ENCODE measurements around the gene ZNF581. TPM values are rescaled to one million over a fixed set of nuclear protein-coding genes. Genes with fewer than 3 reads are reported as not detected.

Gene ZNF581
- total RNA-seq, 1 experiment from 2014 or later: 46.2 TPM

DNA sequence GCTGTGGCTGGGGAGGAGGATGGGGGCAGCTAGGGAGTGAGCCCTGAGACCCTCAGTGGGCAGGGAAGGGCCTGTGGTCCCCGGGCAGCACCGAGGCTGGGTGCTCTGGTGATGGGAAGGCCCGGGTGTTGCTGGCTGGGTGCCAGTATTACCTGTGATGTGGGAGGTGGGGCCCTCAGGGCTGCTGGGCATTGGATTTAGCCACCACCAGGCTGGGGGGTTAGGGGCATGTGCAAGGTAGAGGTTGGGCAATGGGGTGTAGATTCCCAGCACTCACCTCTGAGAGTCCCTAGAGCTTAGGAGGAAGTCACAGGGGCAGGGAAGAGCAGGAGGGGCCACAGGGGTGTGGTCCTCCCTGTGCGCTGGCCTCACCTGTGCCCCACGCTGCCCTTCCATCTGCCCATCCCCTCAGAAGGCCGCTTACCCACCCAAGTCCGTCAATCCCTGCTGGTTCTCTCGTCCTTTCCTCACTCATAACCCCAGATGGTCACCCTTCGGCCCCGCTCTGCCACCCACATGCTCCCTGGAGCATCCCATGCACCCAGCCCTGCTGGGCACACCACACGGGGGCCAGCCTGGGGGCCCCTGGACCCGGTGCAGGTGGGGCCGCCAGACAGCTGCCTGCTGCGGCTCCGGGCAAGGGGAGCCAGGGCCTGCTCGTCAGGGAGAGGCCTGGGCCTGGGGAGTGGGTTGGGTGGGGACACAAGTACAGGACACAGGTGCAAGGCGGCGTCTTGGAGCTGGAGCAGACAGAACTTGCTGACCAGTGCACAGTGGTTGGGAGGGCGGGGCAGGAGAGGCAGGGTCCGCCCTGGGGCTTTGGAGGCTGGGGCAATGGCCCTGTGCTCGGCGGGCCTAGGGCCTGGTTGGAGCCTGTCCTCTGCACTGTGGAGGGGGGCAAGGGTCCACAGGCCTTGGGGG lies 44.1 kb downstream of the ZNF581 start:
- ChIA-PET CTCF (no interaction called here), POLR2A (interaction anchor here (1.5 kb wide), 1 partner anchor 33 kb away, joined by 3 read pairs; the partner anchor contains the start of gene U2AF2)
- TF ChIP-seq, protein P1, sequence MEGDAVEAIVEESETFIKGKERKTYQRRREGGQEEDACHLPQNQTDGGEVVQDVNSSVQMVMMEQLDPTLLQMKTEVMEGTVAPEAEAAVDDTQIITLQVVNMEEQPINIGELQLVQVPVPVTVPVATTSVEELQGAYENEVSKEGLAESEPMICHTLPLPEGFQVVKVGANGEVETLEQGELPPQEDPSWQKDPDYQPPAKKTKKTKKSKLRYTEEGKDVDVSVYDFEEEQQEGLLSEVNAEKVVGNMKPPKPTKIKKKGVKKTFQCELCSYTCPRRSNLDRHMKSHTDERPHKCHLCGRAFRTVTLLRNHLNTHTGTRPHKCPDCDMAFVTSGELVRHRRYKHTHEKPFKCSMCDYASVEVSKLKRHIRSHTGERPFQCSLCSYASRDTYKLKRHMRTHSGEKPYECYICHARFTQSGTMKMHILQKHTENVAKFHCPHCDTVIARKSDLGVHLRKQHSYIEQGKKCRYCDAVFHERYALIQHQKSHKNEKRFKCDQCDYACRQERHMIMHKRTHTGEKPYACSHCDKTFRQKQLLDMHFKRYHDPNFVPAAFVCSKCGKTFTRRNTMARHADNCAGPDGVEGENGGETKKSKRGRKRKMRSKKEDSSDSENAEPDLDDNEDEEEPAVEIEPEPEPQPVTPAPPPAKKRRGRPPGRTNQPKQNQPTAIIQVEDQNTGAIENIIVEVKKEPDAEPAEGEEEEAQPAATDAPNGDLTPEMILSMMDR (IDR thresholded peaks at IDR 0.05; ENCODE audit: insufficient read depth in 1 of 2, low read depth in 1 of 2, low read length in 1 of 2, severe bottlenecking in 1 of 2, unreplicated experiment in 1 of 2): no peak
- no peaks in the 10 kb centered on the region for H3K27me3 Mint-ChIP-seq (ENCODE audit: insufficient read depth, unreplicated experiment)
- Histone ChIP-seq H3K36me3 (ENCODE audit: control insufficient read depth, insufficient read depth, low read length) (peaks cover 10% of the 10 kb centered on the region), H3K4me3 (ENCODE audit: low read depth, low read length) (no peak overlapping the region), H3K4me1 (peaks cover 51% of the 10 kb centered on the region), H3K27me3 (replicated peaks; ENCODE audit: control insufficient read depth, insufficient read depth, low read length) (no peaks in the 10 kb centered on the region), H3K9me3 (no peaks in the 10 kb centered on the region)
- H3K9me3 Mint-ChIP-seq (ENCODE audit: unreplicated experiment): no peaks in the 10 kb centered on the region
- intact Hi-C loops (cut with micrococcal nuclease; ENCODE audit: unreplicated experiment): no loop called here
- no TSS peak for BruUV-seq (replicated peaks)
- peak in 1 of 2 experiments; percentile 68 for DNase-seq
- H3K4me3 Mint-ChIP-seq (ENCODE audit: unreplicated experiment): no peak overlapping the region
- peaks cover 90% of the 10 kb centered on the region for H3K36me3 Mint-ChIP-seq (ENCODE audit: insufficient read depth, unreplicated experiment)
- peak overlapping the region; percentile 94 for H3K27ac Mint-ChIP-seq (ENCODE audit: unreplicated experiment)
- peaks cover 46% of the 10 kb centered on the region for H3K4me1 Mint-ChIP-seq (ENCODE audit: low read depth, unreplicated experiment)

GRCh38 chr19:55688422-55689218 lies 45.2 kb downstream of the ZNF581 start:
- H3K27me3 ChIP-seq (replicated peaks; ENCODE audit: control insufficient read depth, insufficient read depth, low read length): no peaks in the 10 kb centered on the region
- peak; percentile 75 to 91 for DNase-seq
- no peaks in the 10 kb centered on the region for H3K27me3 Mint-ChIP-seq (ENCODE audit: insufficient read depth, unreplicated experiment)
- H3K36me3 ChIP-seq (ENCODE audit: control insufficient read depth, insufficient read depth, low read length): peaks cover 13% of the 10 kb centered on the region
- H3K4me3 Mint-ChIP-seq (ENCODE audit: unreplicated experiment): peak overlapping the region; percentile 57
- peaks cover 42% of the 10 kb centered on the region for H3K4me1 Mint-ChIP-seq (ENCODE audit: low read depth, unreplicated experiment)
- peaks cover 41% of the 10 kb centered on the region for H3K4me1 ChIP-seq
- POLR2A ChIA-PET: interaction anchor here (1.5 kb wide), 1 partner anchor 34 kb away, joined by 3 read pairs; the partner anchor contains the start of gene U2AF2
- CTCF ChIA-PET: interaction anchor here (0.5 to 0.6 kb wide), 2 partner anchors 34 to 609 kb away, joined by 3 to 4 read pairs; no protein-coding TSS in a partner anchor
- H3K9me3 ChIP-seq: no peaks in the 10 kb centered on the region
- intact Hi-C loops (cut with micrococcal nuclease; ENCODE audit: unreplicated experiment): no loop called here
- no peak overlapping the region; the same call in 1 of the 2 replicates for H3K4me3 ChIP-seq (ENCODE audit: low read depth, low read length)
- TF ChIP-seq, protein P1 (IDR thresholded peaks at IDR 0.05; ENCODE audit: insufficient read depth in 1 of 2, low read depth in 1 of 2, low read length in 1 of 2, severe bottlenecking in 1 of 2, unreplicated experiment in 1 of 2): no peak
- peaks cover 93% of the 10 kb centered on the region for H3K36me3 Mint-ChIP-seq (ENCODE audit: insufficient read depth, unreplicated experiment)
- no peaks in the 10 kb centered on the region for H3K9me3 Mint-ChIP-seq (ENCODE audit: unreplicated experiment)
- BruUV-seq (replicated peaks): no TSS peak
- peak overlapping the region; percentile 94 for H3K27ac Mint-ChIP-seq (ENCODE audit: unreplicated experiment)
